ENCODE data around the gene SDHAF2. TPM values are rescaled to one million over a fixed set of nuclear protein-coding genes. Genes with fewer than 3 reads are reported as not detected.

The SDHAF2 gene
- total RNA-seq, 1 experiment from 2014 or later: 30.1 TPM

- DNase-seq (ENCODE audit: unreplicated experiment): no peak
- BruUV-seq (replicated peaks): no TSS peak
- ChIA-PET POLR2A (interaction anchor here (1.2 to 2.8 kb wide), 2 partner anchors 9 to 18 kb away, joined by 3 to 24 read pairs; partner anchors contain the start of genes CPSF7 and SDHAF2), CTCF (interaction anchor here (0.5 to 7.6 kb wide), 18 partner anchors 9 to 752 kb away, joined by 3 to 161 read pairs (median 4); a partner anchor contains a TSS)
- no peaks in the 10 kb centered on the region for H3K9me3 Mint-ChIP-seq (ENCODE audit: unreplicated experiment)
- TF ChIP-seq, protein P1, sequence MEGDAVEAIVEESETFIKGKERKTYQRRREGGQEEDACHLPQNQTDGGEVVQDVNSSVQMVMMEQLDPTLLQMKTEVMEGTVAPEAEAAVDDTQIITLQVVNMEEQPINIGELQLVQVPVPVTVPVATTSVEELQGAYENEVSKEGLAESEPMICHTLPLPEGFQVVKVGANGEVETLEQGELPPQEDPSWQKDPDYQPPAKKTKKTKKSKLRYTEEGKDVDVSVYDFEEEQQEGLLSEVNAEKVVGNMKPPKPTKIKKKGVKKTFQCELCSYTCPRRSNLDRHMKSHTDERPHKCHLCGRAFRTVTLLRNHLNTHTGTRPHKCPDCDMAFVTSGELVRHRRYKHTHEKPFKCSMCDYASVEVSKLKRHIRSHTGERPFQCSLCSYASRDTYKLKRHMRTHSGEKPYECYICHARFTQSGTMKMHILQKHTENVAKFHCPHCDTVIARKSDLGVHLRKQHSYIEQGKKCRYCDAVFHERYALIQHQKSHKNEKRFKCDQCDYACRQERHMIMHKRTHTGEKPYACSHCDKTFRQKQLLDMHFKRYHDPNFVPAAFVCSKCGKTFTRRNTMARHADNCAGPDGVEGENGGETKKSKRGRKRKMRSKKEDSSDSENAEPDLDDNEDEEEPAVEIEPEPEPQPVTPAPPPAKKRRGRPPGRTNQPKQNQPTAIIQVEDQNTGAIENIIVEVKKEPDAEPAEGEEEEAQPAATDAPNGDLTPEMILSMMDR (IDR thresholded peaks at IDR 0.05; ENCODE audit: unreplicated experiment): no peak
- peaks cover 55% of the 10 kb centered on the region for H3K36me3 Mint-ChIP-seq (ENCODE audit: insufficient read depth, unreplicated experiment)
- no peak overlapping the region for H3K4me3 Mint-ChIP-seq (ENCODE audit: unreplicated experiment)
- no peaks in the 10 kb centered on the region for H3K4me1 Mint-ChIP-seq (ENCODE audit: insufficient read depth, unreplicated experiment)
- intact Hi-C loops (cut with micrococcal nuclease): loop anchor here (5.0 kb wide), 1 partner anchor 134 kb away; the partner anchor contains the start of gene SYT7
- no peak overlapping the region for H3K27ac Mint-ChIP-seq (ENCODE audit: low read depth, unreplicated experiment)
- H3K27me3 Mint-ChIP-seq (ENCODE audit: insufficient read depth, unreplicated experiment): no peaks in the 10 kb centered on the region
These were observed 18.0 kb downstream of the SDHAF2 start for GRCh38 chr11:61447601-61448551.

GRCh38 chr11:61448552-61448927 is 18.6 kb downstream of the SDHAF2 start:
- no peaks in the 10 kb centered on the region for H3K9me3 Mint-ChIP-seq (ENCODE audit: unreplicated experiment)
- TF ChIP-seq, protein P1 (IDR thresholded peaks at IDR 0.05; ENCODE audit: unreplicated experiment): no peak
- DNase-seq (ENCODE audit: unreplicated experiment): no peak
- peaks cover 56% of the 10 kb centered on the region for H3K36me3 Mint-ChIP-seq (ENCODE audit: insufficient read depth, unreplicated experiment)
- no TSS peak for BruUV-seq (replicated peaks)
- ChIA-PET CTCF (interaction anchor here (0.5 to 7.6 kb wide), 9 partner anchors 13 to 752 kb away, joined by 3 to 161 read pairs (median 4); a partner anchor contains a TSS), POLR2A (no interaction called here)
- H3K27me3 Mint-ChIP-seq (ENCODE audit: insufficient read depth, unreplicated experiment): no peaks in the 10 kb centered on the region
- no peak overlapping the region for H3K27ac Mint-ChIP-seq (ENCODE audit: low read depth, unreplicated experiment)
- no peak overlapping the region for H3K4me3 Mint-ChIP-seq (ENCODE audit: unreplicated experiment)
- H3K4me1 Mint-ChIP-seq (ENCODE audit: insufficient read depth, unreplicated experiment): no peaks in the 10 kb centered on the region
- intact Hi-C loops (cut with micrococcal nuclease): loop anchor here (5.0 kb wide), 1 partner anchor 134 kb away; the partner anchor contains the start of gene SYT7

DNA sequence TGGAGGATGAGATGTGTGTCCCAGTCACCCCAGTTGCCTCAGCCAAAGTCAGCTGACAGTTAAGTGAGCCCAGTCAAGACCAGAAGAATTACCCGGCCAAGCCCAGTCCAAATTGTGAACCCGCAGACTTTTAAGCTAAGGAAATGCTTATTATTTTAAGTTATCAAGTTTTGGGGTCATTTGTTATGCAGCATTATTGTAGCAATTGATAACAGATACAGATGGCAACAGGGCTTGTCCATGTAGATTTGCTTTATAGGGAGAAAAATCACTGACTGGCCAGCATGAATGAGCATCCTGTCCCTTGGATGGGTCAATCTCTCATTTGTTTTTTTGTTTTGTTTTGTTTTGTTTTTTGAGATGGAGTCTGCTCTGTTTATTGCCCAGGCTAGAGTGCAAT is 22.9 kb downstream of the SDHAF2 start:
- DNase-seq (ENCODE audit: unreplicated experiment): no peak
- H3K27me3 Mint-ChIP-seq (ENCODE audit: insufficient read depth, unreplicated experiment): no peaks in the 10 kb centered on the region
- H3K4me1 Mint-ChIP-seq (ENCODE audit: insufficient read depth, unreplicated experiment): no peaks in the 10 kb centered on the region
- intact Hi-C loops (cut with micrococcal nuclease): no loop called here
- CTCF ChIA-PET: interaction anchor here (1.1 to 2.4 kb wide), 5 partner anchors 18 to 186 kb away, joined by 5 to 15 read pairs (median 8); no protein-coding TSS in a partner anchor
- no peaks in the 10 kb centered on the region for H3K9me3 Mint-ChIP-seq (ENCODE audit: unreplicated experiment)
- H3K27ac Mint-ChIP-seq (ENCODE audit: low read depth, unreplicated experiment): no peak overlapping the region
- POLR2A ChIA-PET: interaction anchor here (0.6 to 0.8 kb wide), 2 partner anchors 9 to 117 kb away, joined by 3 to 4 read pairs; no protein-coding TSS in a partner anchor
- H3K36me3 Mint-ChIP-seq (ENCODE audit: insufficient read depth, unreplicated experiment): peaks cover 27% of the 10 kb centered on the region
- no TSS peak for BruUV-seq (replicated peaks)
- no peak overlapping the region for H3K4me3 Mint-ChIP-seq (ENCODE audit: unreplicated experiment)
- TF ChIP-seq, protein P1 (IDR thresholded peaks at IDR 0.05; ENCODE audit: unreplicated experiment): no peak

DNA sequence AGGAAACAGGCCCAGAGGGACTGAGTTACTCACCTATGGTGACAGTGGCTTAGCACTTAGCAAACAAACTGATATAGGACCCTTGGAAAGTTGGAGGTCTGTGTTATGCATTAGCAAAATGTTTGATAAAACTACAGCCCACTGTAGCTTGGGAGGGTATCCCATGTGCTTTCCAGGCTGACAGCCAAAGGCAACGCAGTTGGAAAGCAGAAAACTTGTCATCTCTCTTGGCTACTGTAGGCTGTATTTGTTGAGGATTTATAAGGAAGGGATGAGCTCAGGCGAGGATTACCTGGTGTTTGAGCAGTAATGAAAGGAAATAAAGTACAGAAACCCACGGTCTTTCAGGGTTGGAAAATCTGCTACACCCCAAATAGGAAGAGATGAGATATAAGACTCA is 23.8 kb downstream of the SDHAF2 start:
- Mint-ChIP-seq H3K9me3 (ENCODE audit: unreplicated experiment) (no peaks in the 10 kb centered on the region), H3K27ac (ENCODE audit: low read depth, unreplicated experiment) (no peak overlapping the region), H3K4me3 (ENCODE audit: unreplicated experiment) (no peak overlapping the region), H3K4me1 (ENCODE audit: insufficient read depth, unreplicated experiment) (no peaks in the 10 kb centered on the region), H3K36me3 (ENCODE audit: insufficient read depth, unreplicated experiment) (peaks cover 21% of the 10 kb centered on the region), H3K27me3 (ENCODE audit: insufficient read depth, unreplicated experiment) (no peaks in the 10 kb centered on the region)
- ChIA-PET POLR2A (interaction anchor here (0.6 to 0.8 kb wide), 4 partner anchors 8 to 163 kb away, joined by 3 to 4 read pairs (median 3); no protein-coding TSS in a partner anchor), CTCF (interaction anchor here (1.0 to 2.4 kb wide), 5 partner anchors 7 to 185 kb away, joined by 3 to 15 read pairs (median 5); no protein-coding TSS in a partner anchor)
- DNase-seq (ENCODE audit: unreplicated experiment): no peak
- no TSS peak for BruUV-seq (replicated peaks)
- intact Hi-C loops (cut with micrococcal nuclease): no loop called here
- TF ChIP-seq, protein P1 (IDR thresholded peaks at IDR 0.05; ENCODE audit: unreplicated experiment): no peak
